SK-N-SH (cell line): Measurements from ENCODE around the gene UBQLN3.

Experiments used
- CHD2 ChIP-seq: fragments of 150-350 bp; IDR thresholded peaks from 2 replicates; pipeline ENCODE4 v1.6.1; 2018; ENCODE audit warnings: low read length; ENCODE audit not compliant: partially characterized antibody
- EP300 ChIP-seq, 2 experiments: IDR thresholded peaks; 2 replicates each; pipeline versions ENCODE4 v1.4.0 to v1.6.1; 2012; ENCODE audit warnings: borderline replicate concordance in 1 of 2, low read depth in 1 of 2, low read length in 1 of 2
- EZH2phosphoT487 ChIP-seq: fragments of 200-600 bp; sonication (generic); IDR thresholded peaks from 2 replicates; pipeline ENCODE4 v1.6.1; 2017; ENCODE audit warnings: low read depth, mixed run types, mild to moderate bottlenecking, antibody characterized with exemption, moderate library complexity, borderline replicate concordance
- FOXM1 ChIP-seq: IDR thresholded peaks from 2 replicates; pipeline ENCODE4 v1.4.0; 2012; ENCODE audit warnings: low read depth, mild to moderate bottlenecking
- NFIC ChIP-seq: IDR thresholded peaks from 2 replicates; pipeline ENCODE4 v1.4.0; 2012; ENCODE audit warnings: borderline replicate concordance
- NRF1 ChIP-seq: IDR thresholded peaks from 2 replicates; pipeline ENCODE4 v1.6.1; 2012; ENCODE audit warnings: low read depth, mild to moderate bottlenecking, low read length
- POLR2AphosphoS5 ChIP-seq: IDR thresholded peaks from 2 replicates; pipeline ENCODE4 v1.6.1; 2012; ENCODE audit warnings: low read depth, low read length
- RAD21 ChIP-seq: IDR thresholded peaks from 2 replicates; pipeline ENCODE4 v1.6.1; 2012; ENCODE audit warnings: mild to moderate bottlenecking, low read length
- TEAD4 ChIP-seq: IDR thresholded peaks from 2 replicates; pipeline ENCODE4 v1.4.0; 2012; ENCODE audit warnings: mild to moderate bottlenecking, borderline replicate concordance; ENCODE audit not compliant: insufficient read depth
- TF ChIP-seq, protein P1 (sequence below): fragments of 200-600 bp; sonication (generic); IDR thresholded peaks from 2 replicates; pipeline ENCODE4 v1.6.1; 2017; ENCODE audit warnings: antibody characterized with exemption, mild to moderate bottlenecking, moderate library complexity
- TF ChIP-seq, protein P2 (sequence below): IDR thresholded peaks from 2 replicates; pipeline ENCODE4 v1.4.0; 2012; ENCODE audit warnings: low read depth
- TF ChIP-seq, protein P3 (sequence below): IDR thresholded peaks from 2 replicates; pipeline ENCODE4 v1.4.0; 2012; ENCODE audit warnings: low read depth, borderline replicate concordance
- TF ChIP-seq, protein P4 (sequence below): IDR thresholded peaks from 2 replicates; pipeline ENCODE4; 2012
- TF ChIP-seq, protein P5 (sequence below): fragments of 150-350 bp; IDR thresholded peaks from 2 replicates; pipeline ENCODE4 v1.6.1; 2017; ENCODE audit warnings: antibody characterized with exemption, low read length, low read depth, borderline replicate concordance

DNA sequence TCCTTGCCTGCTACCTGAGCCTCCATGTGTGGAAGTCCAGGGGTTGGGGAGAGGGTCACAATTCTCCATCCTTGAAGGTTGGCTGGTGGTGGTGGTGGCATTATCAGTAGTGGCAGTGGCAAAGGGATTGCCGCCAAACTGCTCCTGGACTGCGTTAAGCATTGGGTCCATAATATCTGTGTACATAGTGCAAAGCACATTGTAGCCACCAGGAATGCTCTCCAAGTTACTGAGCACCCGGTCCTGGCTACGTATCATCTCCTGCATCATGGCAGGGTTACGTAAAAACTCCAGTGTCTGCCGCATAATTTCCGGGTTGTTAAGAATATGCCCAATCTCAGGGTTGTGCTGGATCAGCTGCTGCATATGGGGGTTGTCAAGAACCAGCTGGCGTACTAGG is 1.2 kb downstream of the UBQLN3 start:
- TF ChIP-seq, protein P1, sequence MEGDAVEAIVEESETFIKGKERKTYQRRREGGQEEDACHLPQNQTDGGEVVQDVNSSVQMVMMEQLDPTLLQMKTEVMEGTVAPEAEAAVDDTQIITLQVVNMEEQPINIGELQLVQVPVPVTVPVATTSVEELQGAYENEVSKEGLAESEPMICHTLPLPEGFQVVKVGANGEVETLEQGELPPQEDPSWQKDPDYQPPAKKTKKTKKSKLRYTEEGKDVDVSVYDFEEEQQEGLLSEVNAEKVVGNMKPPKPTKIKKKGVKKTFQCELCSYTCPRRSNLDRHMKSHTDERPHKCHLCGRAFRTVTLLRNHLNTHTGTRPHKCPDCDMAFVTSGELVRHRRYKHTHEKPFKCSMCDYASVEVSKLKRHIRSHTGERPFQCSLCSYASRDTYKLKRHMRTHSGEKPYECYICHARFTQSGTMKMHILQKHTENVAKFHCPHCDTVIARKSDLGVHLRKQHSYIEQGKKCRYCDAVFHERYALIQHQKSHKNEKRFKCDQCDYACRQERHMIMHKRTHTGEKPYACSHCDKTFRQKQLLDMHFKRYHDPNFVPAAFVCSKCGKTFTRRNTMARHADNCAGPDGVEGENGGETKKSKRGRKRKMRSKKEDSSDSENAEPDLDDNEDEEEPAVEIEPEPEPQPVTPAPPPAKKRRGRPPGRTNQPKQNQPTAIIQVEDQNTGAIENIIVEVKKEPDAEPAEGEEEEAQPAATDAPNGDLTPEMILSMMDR = no peak
- TF ChIP-seq, protein P2, sequence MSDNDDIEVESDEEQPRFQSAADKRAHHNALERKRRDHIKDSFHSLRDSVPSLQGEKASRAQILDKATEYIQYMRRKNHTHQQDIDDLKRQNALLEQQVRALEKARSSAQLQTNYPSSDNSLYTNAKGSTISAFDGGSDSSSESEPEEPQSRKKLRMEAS = no peak
- TF ChIP-seq TEAD4 (no peak), NFIC (no peak), EP300 (IDR thresholded peaks at IDR 0.05; ENCODE audit: borderline replicate concordance in 1 of 2, low read depth in 1 of 2, low read length in 1 of 2) (no peak), CHD2 (no peak), POLR2AphosphoS5 (no peak), RAD21 (no peak), EZH2phosphoT487 (no peak), FOXM1 (no peak), NRF1 (no peak)
- TF ChIP-seq, protein P3, sequence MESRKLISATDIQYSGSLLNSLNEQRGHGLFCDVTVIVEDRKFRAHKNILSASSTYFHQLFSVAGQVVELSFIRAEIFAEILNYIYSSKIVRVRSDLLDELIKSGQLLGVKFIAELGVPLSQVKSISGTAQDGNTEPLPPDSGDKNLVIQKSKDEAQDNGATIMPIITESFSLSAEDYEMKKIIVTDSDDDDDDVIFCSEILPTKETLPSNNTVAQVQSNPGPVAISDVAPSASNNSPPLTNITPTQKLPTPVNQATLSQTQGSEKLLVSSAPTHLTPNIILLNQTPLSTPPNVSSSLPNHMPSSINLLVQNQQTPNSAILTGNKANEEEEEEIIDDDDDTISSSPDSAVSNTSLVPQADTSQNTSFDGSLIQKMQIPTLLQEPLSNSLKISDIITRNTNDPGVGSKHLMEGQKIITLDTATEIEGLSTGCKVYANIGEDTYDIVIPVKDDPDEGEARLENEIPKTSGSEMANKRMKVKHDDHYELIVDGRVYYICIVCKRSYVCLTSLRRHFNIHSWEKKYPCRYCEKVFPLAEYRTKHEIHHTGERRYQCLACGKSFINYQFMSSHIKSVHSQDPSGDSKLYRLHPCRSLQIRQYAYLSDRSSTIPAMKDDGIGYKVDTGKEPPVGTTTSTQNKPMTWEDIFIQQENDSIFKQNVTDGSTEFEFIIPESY = no peak
- TF ChIP-seq, protein P4, sequence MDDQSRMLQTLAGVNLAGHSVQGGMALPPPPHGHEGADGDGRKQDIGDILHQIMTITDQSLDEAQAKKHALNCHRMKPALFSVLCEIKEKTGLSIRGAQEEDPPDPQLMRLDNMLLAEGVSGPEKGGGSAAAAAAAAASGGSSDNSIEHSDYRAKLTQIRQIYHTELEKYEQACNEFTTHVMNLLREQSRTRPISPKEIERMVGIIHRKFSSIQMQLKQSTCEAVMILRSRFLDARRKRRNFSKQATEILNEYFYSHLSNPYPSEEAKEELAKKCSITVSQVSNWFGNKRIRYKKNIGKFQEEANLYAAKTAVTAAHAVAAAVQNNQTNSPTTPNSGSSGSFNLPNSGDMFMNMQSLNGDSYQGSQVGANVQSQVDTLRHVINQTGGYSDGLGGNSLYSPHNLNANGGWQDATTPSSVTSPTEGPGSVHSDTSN = no peak
- TF ChIP-seq, protein P5, sequence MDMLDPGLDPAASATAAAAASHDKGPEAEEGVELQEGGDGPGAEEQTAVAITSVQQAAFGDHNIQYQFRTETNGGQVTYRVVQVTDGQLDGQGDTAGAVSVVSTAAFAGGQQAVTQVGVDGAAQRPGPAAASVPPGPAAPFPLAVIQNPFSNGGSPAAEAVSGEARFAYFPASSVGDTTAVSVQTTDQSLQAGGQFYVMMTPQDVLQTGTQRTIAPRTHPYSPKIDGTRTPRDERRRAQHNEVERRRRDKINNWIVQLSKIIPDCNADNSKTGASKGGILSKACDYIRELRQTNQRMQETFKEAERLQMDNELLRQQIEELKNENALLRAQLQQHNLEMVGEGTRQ = no peak
